SKM-1 treated with dmso at 0.1 percent for 144 hours (cell line): ENCODE data around the gene NMNAT2.
A peak's percentile ranks its signal among the peaks of the same experiment; 100 is the strongest.
"Not testable (repeated sequence)": the region's sequence is repeated elsewhere in the genome, so short reads cannot be mapped to it uniquely, and the experiment has no call there.

ENCODE experiments used
- DNase-seq: peaks from one replicate; lab custom pipeline; 2025; ENCODE audit not compliant: unreplicated experiment; lab: John Stamatoyannopoulos, UW

NMNAT2 gene

GRCh38 chr1:183417772-183418491 is at the start of gene NMNAT2:
Gene NMNAT2 (minus strand): TSS chr1:183418380. CDS start chr1:183418267, 113 bp downstream.
- no peak for DNase-seq

- DNase-seq: no peak
Measured at GRCh38 chr1:183467687-183468086, 49.5 kb upstream of the NMNAT2 start.

GRCh38 chr1:183466781-183467180 is 48.6 kb upstream of the NMNAT2 start:
- DNase-seq: no peak

GRCh38 chr1:183463566-183463965 is 45.4 kb upstream of the NMNAT2 start:
- DNase-seq: no peak

- peak; percentile 82 for DNase-seq
Measured at GRCh38 chr1:183461350-183461749, 43.2 kb upstream of the NMNAT2 start.

GRCh38 chr1:183460596-183460995 is 42.4 kb upstream of the NMNAT2 start:
- no peak for DNase-seq

GRCh38 chr1:183457449-183457848 is 39.3 kb upstream of the NMNAT2 start:
- DNase-seq: no peak

- DNase-seq: no peak
Measured at GRCh38 chr1:183456826-183457225, 38.6 kb upstream of the NMNAT2 start.

GRCh38 chr1:183454377-183454776 is 36.2 kb upstream of the NMNAT2 start:
- no peak for DNase-seq

GRCh38 chr1:183450093-183450492 is 31.9 kb upstream of the NMNAT2 start:
- no peak for DNase-seq

GRCh38 chr1:183449223-183449770 is 31.1 kb upstream of the NMNAT2 start:
- DNase-seq: no peak

GRCh38 chr1:183444243-183444642 is 26.1 kb upstream of the NMNAT2 start:
- DNase-seq: no peak

- no peak for DNase-seq
Measured at GRCh38 chr1:183443466-183443865, 25.3 kb upstream of the NMNAT2 start.

- DNase-seq: no peak
Measured at GRCh38 chr1:183443011-183443410, 24.8 kb upstream of the NMNAT2 start.

- DNase-seq: no peak
Measured at GRCh38 chr1:183438060-183438459, 19.9 kb upstream of the NMNAT2 start.

- no peak for DNase-seq
Measured at GRCh38 chr1:183435497-183435896, 17.3 kb upstream of the NMNAT2 start.

- DNase-seq: no peak
Measured at GRCh38 chr1:183433703-183434102, 15.5 kb upstream of the NMNAT2 start.

GRCh38 chr1:183432548-183432875 is 14.3 kb upstream of the NMNAT2 start:
- DNase-seq: no peak

GRCh38 chr1:183431840-183432547 is 13.8 kb upstream of the NMNAT2 start:
- no peak for DNase-seq

GRCh38 chr1:183427591-183427990 is 9.4 kb upstream of the NMNAT2 start:
- DNase-seq: not testable (repeated sequence)

- no peak for DNase-seq
Measured at GRCh38 chr1:183424691-183425090, 6.5 kb upstream of the NMNAT2 start.

GRCh38 chr1:183423541-183423940 is 5.4 kb upstream of the NMNAT2 start:
- no peak for DNase-seq
